Bronchial epithelial cell (primary cell): ENCODE data around the gene ELOVL6. TPM values are rescaled to one million over a fixed set of nuclear protein-coding genes. Genes with fewer than 3 reads are reported as not detected.
A peak's percentile ranks its signal among the peaks of the same experiment; 100 is the strongest.
"Not testable (repeated sequence)": the region's sequence is repeated elsewhere in the genome, so short reads cannot be mapped to it uniquely, and the experiment has no call there.

Experiments used
- DNase-seq: peaks from one replicate; pipeline ENCODE4 v3.0.0-alpha.2; 2010; ENCODE audit warnings: low read depth
- FAIRE-seq: peaks from 2 replicates; lab custom pipeline; 2011; peaks lifted over from hg19 to GRCh38; lab: Jason Lieb, UNC
- H3K27me3 ChIP-seq: 2 replicates; pipeline ENCODE4 v1.5.1; 2011; ENCODE audit warnings: low read length; ENCODE audit not compliant: control insufficient read depth, insufficient read depth
- H3K36me3 ChIP-seq: 2 replicates; pipeline ENCODE4 v1.5.1; 2011; ENCODE audit warnings: low read length; ENCODE audit not compliant: control insufficient read depth, insufficient read depth
- H3K4me3 ChIP-seq: 2 replicates; pipeline ENCODE4 v1.5.1; 2011; ENCODE audit warnings: mild to moderate bottlenecking, low read depth, low read length, control low read depth
- total RNA-seq: library from RNA; depleted of rRNA; stranded (reverse); fragments of >200 nt; gene quantifications from 2 replicates; pipeline ENCODE4 v1.2.1, GENCODE V29; 2014
- TF ChIP-seq, protein P1 (sequence below): IDR thresholded peaks from 2 replicates; pipeline ENCODE4 v1.5.1; 2011; ENCODE audit warnings: mild to moderate bottlenecking, moderate library complexity, low read length, control low read depth, inconsistent platforms; ENCODE audit not compliant: insufficient read depth, severe bottlenecking

Gene ELOVL6
- total RNA-seq, 1 donor from 2014 or later = 6.8 TPM

DNA sequence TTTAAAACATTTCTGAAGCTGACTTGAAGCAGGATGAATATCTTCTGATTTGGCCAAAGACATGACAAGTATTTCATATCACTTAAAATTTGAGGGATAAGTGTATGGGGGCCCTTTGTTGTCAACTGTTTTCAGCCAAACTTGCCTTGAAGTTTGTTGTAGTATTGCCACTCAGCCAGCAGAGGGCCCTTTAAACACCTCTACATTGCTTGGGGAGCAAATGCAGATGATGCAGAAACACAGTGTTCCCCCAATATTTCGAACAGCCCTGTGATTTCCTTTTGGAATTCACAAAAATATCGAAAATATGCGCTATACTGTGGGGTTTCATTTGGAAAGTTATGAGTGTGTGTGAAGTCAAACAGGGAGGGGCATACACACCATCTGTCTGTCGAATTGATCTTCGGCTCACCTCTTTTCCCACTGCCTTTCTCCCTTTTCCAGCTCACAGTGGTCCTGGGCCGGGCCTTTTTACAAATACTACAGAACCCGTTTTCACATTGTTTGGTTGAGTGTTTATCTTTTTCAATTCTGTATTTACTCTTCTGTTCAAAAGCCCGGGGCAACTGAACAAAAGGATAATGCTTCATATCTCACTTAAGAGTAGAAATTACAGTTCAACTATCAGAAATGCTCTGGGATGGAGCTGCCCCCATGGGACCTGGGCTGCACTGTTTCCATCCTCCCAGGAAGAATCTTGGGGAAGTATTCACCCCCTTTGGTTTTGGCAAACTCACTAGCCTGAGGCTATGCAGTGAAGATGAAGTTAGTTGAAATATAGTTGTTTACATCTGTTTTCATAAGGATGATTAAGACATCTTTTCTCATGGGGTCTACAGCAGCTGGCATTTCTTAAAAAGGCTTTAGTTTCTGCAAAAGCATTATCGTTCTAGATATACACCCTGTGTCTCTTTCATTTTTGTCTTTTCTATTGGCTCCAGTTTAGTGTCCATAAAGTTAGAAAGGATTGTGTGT, 148.2 kb downstream of the ELOVL6 start:
- TF ChIP-seq, protein P1, sequence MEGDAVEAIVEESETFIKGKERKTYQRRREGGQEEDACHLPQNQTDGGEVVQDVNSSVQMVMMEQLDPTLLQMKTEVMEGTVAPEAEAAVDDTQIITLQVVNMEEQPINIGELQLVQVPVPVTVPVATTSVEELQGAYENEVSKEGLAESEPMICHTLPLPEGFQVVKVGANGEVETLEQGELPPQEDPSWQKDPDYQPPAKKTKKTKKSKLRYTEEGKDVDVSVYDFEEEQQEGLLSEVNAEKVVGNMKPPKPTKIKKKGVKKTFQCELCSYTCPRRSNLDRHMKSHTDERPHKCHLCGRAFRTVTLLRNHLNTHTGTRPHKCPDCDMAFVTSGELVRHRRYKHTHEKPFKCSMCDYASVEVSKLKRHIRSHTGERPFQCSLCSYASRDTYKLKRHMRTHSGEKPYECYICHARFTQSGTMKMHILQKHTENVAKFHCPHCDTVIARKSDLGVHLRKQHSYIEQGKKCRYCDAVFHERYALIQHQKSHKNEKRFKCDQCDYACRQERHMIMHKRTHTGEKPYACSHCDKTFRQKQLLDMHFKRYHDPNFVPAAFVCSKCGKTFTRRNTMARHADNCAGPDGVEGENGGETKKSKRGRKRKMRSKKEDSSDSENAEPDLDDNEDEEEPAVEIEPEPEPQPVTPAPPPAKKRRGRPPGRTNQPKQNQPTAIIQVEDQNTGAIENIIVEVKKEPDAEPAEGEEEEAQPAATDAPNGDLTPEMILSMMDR = peak; percentile 78
- DNase-seq (peak; percentile 45), FAIRE-seq (peak; percentile 73)
- Histone ChIP-seq H3K36me3 (peaks cover 3% of the 10 kb centered on the region), H3K27me3 (no peaks in the 10 kb centered on the region), H3K4me3 (no peak overlapping the region)

DNA sequence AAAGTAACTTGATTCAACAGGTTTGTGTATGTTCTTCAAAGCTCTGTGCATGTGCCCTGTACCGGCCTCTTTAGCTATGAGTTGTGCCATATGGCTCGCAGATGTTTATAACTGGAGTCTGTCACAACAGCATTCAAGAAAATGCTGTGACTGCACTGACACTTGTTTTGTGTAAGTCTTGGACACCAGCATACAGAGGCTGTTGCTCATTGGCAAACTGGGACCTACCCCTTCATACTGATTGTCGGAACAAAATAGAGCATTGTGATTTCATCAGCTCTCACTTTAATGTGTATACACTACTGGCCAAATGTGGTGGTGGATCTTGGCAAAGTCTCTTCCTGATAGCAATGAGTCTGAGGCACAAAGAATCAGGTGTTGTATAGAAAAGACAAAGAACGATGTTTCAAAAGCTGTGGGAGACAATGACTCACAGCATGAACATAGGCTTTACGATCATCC, 151.8 kb downstream of the ELOVL6 start:
- Histone ChIP-seq H3K4me3 (no peak overlapping the region), H3K27me3 (no peaks in the 10 kb centered on the region), H3K36me3 (peaks cover 3% of the 10 kb centered on the region)
- DNase-seq (no peak), FAIRE-seq (peak; percentile 75)
- TF ChIP-seq, protein P1 = no peak

- H3K27me3 ChIP-seq = no peaks in the 10 kb centered on the region
- no peaks in the 10 kb centered on the region for H3K36me3 ChIP-seq
- TF ChIP-seq, protein P1 = no peak
- no peak for DNase-seq
- H3K4me3 ChIP-seq = no peak overlapping the region
- FAIRE-seq = no peak
These were observed 155.6 kb downstream of the ELOVL6 start for GRCh38 chr4:110042545-110043517.

DNA sequence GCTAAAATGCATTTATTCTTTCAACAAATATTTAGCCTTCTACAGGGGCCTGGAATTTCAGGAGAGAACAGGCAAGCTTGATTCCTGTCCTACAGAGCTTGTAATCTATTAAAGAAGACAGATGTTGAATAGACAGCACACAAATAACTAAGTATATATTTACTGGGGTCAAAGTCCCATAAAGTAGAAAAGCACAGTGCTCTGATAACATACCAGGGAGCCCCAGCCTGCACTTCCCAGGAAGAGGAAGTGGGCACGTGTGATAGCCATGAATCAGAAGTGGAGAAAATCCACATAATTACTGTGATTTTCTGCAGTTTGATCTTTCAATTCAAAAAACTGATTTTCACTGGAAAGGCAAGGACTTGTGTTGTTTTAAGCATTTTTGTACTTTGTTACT, 156.7 kb downstream of the ELOVL6 start:
- DNase-seq (no peak), FAIRE-seq (no peak)
- TF ChIP-seq, protein P1 = no peak
- Histone ChIP-seq H3K36me3 (no peaks in the 10 kb centered on the region), H3K4me3 (no peak overlapping the region), H3K27me3 (no peaks in the 10 kb centered on the region)

DNA sequence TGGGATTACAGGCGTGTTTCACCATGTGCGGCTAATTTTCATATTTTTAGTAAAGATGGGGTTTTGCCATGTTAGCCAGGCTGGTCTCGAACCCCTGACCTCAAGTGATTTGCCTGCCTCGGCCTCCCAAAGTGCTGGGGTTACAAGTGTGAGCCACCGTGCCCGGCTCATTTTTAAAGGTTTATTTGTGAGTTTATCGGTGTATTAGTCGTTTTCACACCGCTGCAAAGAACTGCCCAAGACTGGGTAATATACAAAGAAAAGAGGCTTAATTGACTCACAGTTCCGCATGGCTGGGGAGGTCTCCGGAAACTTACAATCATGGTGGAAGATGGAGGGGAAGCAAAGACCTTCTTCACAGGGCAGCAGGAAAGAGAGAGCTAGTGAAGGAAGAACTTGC, 159.3 kb downstream of the ELOVL6 start:
- not testable (repeated sequence) for H3K36me3 ChIP-seq, DNase-seq, H3K4me3 ChIP-seq, H3K27me3 ChIP-seq, FAIRE-seq
